Neural cell (in vitro differentiated cells): ENCODE data around the gene ARID3A. TPM values are rescaled to one million over a fixed set of nuclear protein-coding genes. Genes with fewer than 3 reads are reported as not detected.

Source experiments
- H2AFZ ChIP-seq: fragments of 200-600, 300-800 bp; sonication (generic), shearing (Covaris generic); 2 replicates; pipeline ENCODE4 v1.6.0; 2014; ENCODE audit warnings: low read depth, mild to moderate bottlenecking, antibody characterized with exemption, low read length, moderate library complexity
- H3F3A ChIP-seq: fragments of 200-600 bp; shearing (Covaris generic); 2 replicates; pipeline ENCODE4 v1.6.1; 2016; ENCODE audit warnings: mild to moderate bottlenecking, moderate library complexity, mixed read lengths, antibody characterized with exemption, low read length; ENCODE audit not compliant: insufficient read depth, poor library complexity, severe bottlenecking
- H3K27ac ChIP-seq: fragments of 200-600, 300-800 bp; sonication (generic), shearing (Covaris generic); 2 replicates; pipeline ENCODE4 v1.5.1; 2014; ENCODE audit warnings: mild to moderate bottlenecking, low read length, moderate library complexity
- H3K27me3 ChIP-seq: fragments of 300-800, 200-600 bp; sonication (generic), shearing (Covaris generic); 2 replicates; pipeline ENCODE4 v1.6.0; 2014; ENCODE audit warnings: mild to moderate bottlenecking, low read depth, low read length, moderate library complexity; ENCODE audit not compliant: insufficient read depth
- H3K36me3 ChIP-seq: fragments of 300-800, 200-600 bp; sonication (generic), shearing (Covaris generic); 2 replicates; pipeline ENCODE4 v1.5.1; 2014; ENCODE audit warnings: mild to moderate bottlenecking, antibody characterized with exemption, low read length, moderate library complexity; ENCODE audit not compliant: insufficient read depth
- H3K4me2 ChIP-seq: fragments of 300-800, 200-600 bp; sonication (generic), shearing (Covaris generic); 2 replicates; pipeline ENCODE4 v1.6.0; 2014; ENCODE audit warnings: mild to moderate bottlenecking, low read length
- H3K4me3 ChIP-seq: fragments of 300-800, 200-600 bp; sonication (generic), shearing (Covaris generic); 2 replicates; pipeline ENCODE4 v1.5.1; 2014; ENCODE audit warnings: mild to moderate bottlenecking, low read length, moderate library complexity
- H3K79me2 ChIP-seq: fragments of 200-600 bp; shearing (Covaris generic); replicated peaks from 2 replicates; pipeline ENCODE4 v1.6.0; 2014; ENCODE audit warnings: mild to moderate bottlenecking, low read length, moderate library complexity; ENCODE audit not compliant: insufficient read depth
- H3K9ac ChIP-seq: fragments of 300-800, 200-600 bp; sonication (generic), shearing (Covaris generic); 2 replicates; pipeline ENCODE4 v1.6.1; 2016; ENCODE audit warnings: mild to moderate bottlenecking, low read length, mixed read lengths
- H3K9me2 ChIP-seq: fragments of 200-600 bp; shearing (Covaris generic); 2 replicates; pipeline ENCODE4 v1.6.1; 2016; ENCODE audit warnings: mild to moderate bottlenecking, low read length, mixed read lengths; ENCODE audit not compliant: insufficient read depth
- H3K9me3 ChIP-seq: fragments of 200-600, 300-800 bp; sonication (generic), shearing (Covaris generic); 2 replicates; pipeline ENCODE4 v1.6.1; 2016; ENCODE audit warnings: mild to moderate bottlenecking, mixed run types, low read length, moderate library complexity, mixed read lengths
- H4K20me1 ChIP-seq: fragments of 200-600 bp; shearing (Covaris generic); 2 replicates; pipeline ENCODE4 v1.6.1; 2016; ENCODE audit warnings: mild to moderate bottlenecking, mixed run types; ENCODE audit not compliant: insufficient read depth
- EP300 ChIP-seq: fragments of 450-650 bp; conservative IDR thresholded peaks from 2 replicates; pipeline ENCODE4 v1.6.1; 2014; ENCODE audit warnings: antibody characterized with exemption, mild to moderate bottlenecking, moderate library complexity; ENCODE audit not compliant: poor library complexity, severe bottlenecking
- EZH2 ChIP-seq: fragments of 200-600, 300-800 bp; shearing (Covaris generic), sonication (generic); IDR thresholded peaks from 2 replicates; pipeline ENCODE4 v1.6.1; 2014; ENCODE audit warnings: antibody characterized with exemption, low read length, borderline replicate concordance, mild to moderate bottlenecking; ENCODE audit not compliant: insufficient read depth, poor library complexity, severe bottlenecking
- MXI1 ChIP-seq: fragments of 450-650 bp; conservative IDR thresholded peaks from 2 replicates; pipeline ENCODE4 v1.6.1; 2014; ENCODE audit warnings: antibody characterized with exemption, mild to moderate bottlenecking; ENCODE audit not compliant: poor library complexity, severe bottlenecking
- POLR2AphosphoS5 ChIP-seq: IDR thresholded peaks from 2 replicates; pipeline ENCODE4 v1.6.1; 2012
- SMC3 ChIP-seq: fragments of 450-650 bp; conservative IDR thresholded peaks from 2 replicates; pipeline ENCODE4 v1.6.1; 2014; ENCODE audit warnings: antibody characterized with exemption, mild to moderate bottlenecking, moderate library complexity; ENCODE audit not compliant: poor library complexity
- polyA plus RNA-seq: library from polyadenylated mRNA; depleted of rRNA; stranded (reverse); fragments of >200 nt; gene quantifications from 2 replicates; pipeline ENCODE4 v1.2.3, GENCODE V29; 2014
- TF ChIP-seq, protein P1 (sequence below): fragments of 450-650 bp; IDR thresholded peaks from 2 replicates; pipeline ENCODE4 v1.5.1; 2014; ENCODE audit warnings: antibody characterized with exemption, mild to moderate bottlenecking, moderate library complexity; ENCODE audit not compliant: poor library complexity, severe bottlenecking
- TF ChIP-seq, protein P2 (sequence below): IDR thresholded peaks from 2 replicates; pipeline ENCODE4 v1.6.1; 2012; ENCODE audit warnings: borderline replicate concordance

The ARID3A gene
- polyA plus RNA-seq, 1 donor from 2014 or later = 11.4 TPM

DNA sequence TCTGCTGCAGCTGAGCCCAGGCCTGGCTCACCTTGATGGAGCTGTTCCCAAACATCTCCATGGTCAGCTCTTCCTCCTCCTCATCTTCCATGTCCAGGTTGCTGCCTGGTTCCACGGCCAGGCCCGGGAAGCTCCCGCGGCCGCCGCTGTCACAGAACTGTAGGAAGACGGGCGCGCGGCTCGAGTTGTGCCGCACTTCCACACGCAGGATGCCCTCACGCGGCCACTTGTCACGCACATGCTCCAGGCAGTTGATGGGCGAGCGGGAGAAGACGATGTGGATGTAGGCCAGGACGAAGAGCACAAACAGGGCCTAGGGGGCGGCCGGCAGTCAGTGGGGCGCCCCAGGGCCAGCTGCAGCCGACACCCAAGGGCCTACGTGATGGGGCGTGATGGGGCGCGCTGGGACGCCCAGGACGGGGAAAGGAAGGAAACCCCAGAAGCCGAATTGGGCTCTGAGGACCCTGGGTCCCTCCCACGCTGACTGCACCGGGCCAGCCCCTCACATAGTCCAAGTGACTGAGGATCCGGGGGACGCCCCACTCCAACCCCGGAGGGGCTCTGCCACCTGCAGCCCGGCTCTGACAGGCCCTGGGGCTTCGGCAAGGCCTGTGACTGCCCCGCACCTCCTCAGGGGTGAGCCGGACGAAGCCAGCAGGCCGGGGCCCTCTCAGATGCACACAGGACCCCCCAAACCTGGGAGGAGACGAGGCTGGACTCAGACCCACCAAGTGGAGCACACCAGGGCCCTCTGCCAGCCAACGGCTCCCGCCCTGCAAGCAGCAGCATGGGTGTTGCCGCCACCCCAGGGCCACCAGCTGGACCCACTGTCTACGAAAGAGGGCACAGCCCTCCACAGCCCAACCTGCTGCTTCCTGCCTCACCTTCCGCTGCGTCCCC, 88.6 kb downstream of the ARID3A start:
- no peaks in the 10 kb centered on the region for H3K9me3 ChIP-seq
- H3F3A ChIP-seq = no peaks in the 10 kb centered on the region
- no peaks in the 10 kb centered on the region for H3K27me3 ChIP-seq
- H3K9ac ChIP-seq = no peak overlapping the region
- H3K9me2 ChIP-seq = no peaks in the 10 kb centered on the region
- no peak overlapping the region for H3K27ac ChIP-seq
- peaks cover 12% of the 10 kb centered on the region for H4K20me1 ChIP-seq
- H3K36me3 ChIP-seq = no peaks in the 10 kb centered on the region
- TF ChIP-seq EZH2 = no peak
- TF ChIP-seq, protein P1, sequence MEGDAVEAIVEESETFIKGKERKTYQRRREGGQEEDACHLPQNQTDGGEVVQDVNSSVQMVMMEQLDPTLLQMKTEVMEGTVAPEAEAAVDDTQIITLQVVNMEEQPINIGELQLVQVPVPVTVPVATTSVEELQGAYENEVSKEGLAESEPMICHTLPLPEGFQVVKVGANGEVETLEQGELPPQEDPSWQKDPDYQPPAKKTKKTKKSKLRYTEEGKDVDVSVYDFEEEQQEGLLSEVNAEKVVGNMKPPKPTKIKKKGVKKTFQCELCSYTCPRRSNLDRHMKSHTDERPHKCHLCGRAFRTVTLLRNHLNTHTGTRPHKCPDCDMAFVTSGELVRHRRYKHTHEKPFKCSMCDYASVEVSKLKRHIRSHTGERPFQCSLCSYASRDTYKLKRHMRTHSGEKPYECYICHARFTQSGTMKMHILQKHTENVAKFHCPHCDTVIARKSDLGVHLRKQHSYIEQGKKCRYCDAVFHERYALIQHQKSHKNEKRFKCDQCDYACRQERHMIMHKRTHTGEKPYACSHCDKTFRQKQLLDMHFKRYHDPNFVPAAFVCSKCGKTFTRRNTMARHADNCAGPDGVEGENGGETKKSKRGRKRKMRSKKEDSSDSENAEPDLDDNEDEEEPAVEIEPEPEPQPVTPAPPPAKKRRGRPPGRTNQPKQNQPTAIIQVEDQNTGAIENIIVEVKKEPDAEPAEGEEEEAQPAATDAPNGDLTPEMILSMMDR = no peak
- TF ChIP-seq MXI1 = no peak
- no peak for TF ChIP-seq POLR2AphosphoS5
- TF ChIP-seq, protein P2, sequence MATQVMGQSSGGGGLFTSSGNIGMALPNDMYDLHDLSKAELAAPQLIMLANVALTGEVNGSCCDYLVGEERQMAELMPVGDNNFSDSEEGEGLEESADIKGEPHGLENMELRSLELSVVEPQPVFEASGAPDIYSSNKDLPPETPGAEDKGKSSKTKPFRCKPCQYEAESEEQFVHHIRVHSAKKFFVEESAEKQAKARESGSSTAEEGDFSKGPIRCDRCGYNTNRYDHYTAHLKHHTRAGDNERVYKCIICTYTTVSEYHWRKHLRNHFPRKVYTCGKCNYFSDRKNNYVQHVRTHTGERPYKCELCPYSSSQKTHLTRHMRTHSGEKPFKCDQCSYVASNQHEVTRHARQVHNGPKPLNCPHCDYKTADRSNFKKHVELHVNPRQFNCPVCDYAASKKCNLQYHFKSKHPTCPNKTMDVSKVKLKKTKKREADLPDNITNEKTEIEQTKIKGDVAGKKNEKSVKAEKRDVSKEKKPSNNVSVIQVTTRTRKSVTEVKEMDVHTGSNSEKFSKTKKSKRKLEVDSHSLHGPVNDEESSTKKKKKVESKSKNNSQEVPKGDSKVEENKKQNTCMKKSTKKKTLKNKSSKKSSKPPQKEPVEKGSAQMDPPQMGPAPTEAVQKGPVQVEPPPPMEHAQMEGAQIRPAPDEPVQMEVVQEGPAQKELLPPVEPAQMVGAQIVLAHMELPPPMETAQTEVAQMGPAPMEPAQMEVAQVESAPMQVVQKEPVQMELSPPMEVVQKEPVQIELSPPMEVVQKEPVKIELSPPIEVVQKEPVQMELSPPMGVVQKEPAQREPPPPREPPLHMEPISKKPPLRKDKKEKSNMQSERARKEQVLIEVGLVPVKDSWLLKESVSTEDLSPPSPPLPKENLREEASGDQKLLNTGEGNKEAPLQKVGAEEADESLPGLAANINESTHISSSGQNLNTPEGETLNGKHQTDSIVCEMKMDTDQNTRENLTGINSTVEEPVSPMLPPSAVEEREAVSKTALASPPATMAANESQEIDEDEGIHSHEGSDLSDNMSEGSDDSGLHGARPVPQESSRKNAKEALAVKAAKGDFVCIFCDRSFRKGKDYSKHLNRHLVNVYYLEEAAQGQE = no peak
- no peak for TF ChIP-seq EP300
- TF ChIP-seq SMC3 = no peak
- no peak overlapping the region for H3K4me3 ChIP-seq
- H2AFZ ChIP-seq = no peak overlapping the region
- H3K4me2 ChIP-seq = no peak overlapping the region
- peaks cover 28% of the 10 kb centered on the region for H3K79me2 ChIP-seq

DNA sequence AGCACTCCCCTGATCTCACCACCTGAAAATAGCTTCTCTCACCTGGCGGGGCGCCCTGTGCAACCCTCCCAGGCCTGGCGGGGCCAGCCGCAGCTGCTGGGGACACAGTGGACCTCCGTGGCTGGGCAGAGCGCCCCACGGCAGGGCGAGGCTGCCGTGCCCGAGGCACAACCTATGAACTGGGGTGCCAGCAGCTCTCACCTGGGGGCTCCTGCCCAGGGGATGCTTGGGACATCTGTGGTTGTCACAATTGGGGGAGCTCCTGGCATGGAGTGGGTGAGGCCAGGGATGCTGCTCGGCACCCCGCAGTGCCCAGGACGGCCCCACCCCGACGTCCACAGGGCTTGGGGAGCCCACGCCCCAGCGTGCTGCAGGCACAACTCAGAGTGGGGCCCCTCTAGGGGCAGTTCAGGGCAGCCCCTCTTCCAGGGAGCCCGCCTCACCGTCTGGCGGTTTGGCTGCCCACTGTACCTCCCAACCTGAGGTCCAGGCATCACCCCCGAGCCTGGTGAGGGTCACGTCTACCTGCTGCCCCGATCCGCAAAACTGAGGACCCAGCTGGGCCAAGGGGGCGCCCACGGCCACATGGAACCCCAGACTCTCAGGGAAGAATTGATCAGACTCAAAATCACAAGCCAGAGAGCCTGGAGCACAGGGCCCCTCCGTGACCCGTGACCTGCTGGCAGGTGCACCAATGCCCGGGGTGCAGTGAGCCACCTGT, 89.4 kb downstream of the ARID3A start:
- no peaks in the 10 kb centered on the region for H3K36me3 ChIP-seq
- H3K9me2 ChIP-seq = no peaks in the 10 kb centered on the region
- no peak overlapping the region for H3K4me2 ChIP-seq
- H3K9ac ChIP-seq = no peak overlapping the region
- H3K27me3 ChIP-seq = no peaks in the 10 kb centered on the region
- H2AFZ ChIP-seq = no peak overlapping the region
- no peaks in the 10 kb centered on the region for H3F3A ChIP-seq
- peaks cover 12% of the 10 kb centered on the region for H4K20me1 ChIP-seq
- no peaks in the 10 kb centered on the region for H3K9me3 ChIP-seq
- no peak overlapping the region for H3K27ac ChIP-seq
- TF ChIP-seq EP300 = no peak
- peaks cover 37% of the 10 kb centered on the region for H3K79me2 ChIP-seq
- H3K4me3 ChIP-seq = no peak overlapping the region
